Measurements from ENCODE around the gene MEGF11.

The MEGF11 gene

GRCh38 chr15:66001717-66002426 is 251.7 kb downstream of the MEGF11 start:
- H3K4me1 ChIP-seq (ENCODE audit: insufficient read depth, low read length, severe bottlenecking) = no peaks in the 10 kb centered on the region
- no peaks in the 10 kb centered on the region for H3F3A ChIP-seq (ENCODE audit: insufficient read depth, low read length)
- peaks cover 4% of the 10 kb centered on the region; the same call in 1 of the 2 replicates for H3K36me3 ChIP-seq (ENCODE audit: insufficient read depth, low read length)
- H3K9me3 ChIP-seq (ENCODE audit: low read length) = no peaks in the 10 kb centered on the region
- H3K27ac ChIP-seq (ENCODE audit: low read depth, low read length, poor library complexity, severe bottlenecking) = no peak overlapping the region
- H3K9me2 ChIP-seq (ENCODE audit: low read depth, low read length) = no peaks in the 10 kb centered on the region
- no peaks in the 10 kb centered on the region for H4K20me1 ChIP-seq (ENCODE audit: insufficient read depth, low read length)
- H3K79me2 ChIP-seq (ENCODE audit: insufficient read depth, low read length) = no peaks in the 10 kb centered on the region
- no peak overlapping the region for H3K9ac ChIP-seq (ENCODE audit: low read length)
- no peak overlapping the region for H2AFZ ChIP-seq (ENCODE audit: low read length)
- H3K4me3 ChIP-seq (ENCODE audit: low read depth, low read length, poor library complexity, severe bottlenecking) = no peak overlapping the region
- H3K4me2 ChIP-seq (ENCODE audit: low read length) = no peak overlapping the region
- H3K27me3 ChIP-seq (ENCODE audit: insufficient read depth, low read length) = no peaks in the 10 kb centered on the region
- no peak for TF ChIP-seq EZH2 (IDR thresholded peaks at IDR 0.05; ENCODE audit: borderline replicate concordance, low read length)
- TF ChIP-seq, protein P1, sequence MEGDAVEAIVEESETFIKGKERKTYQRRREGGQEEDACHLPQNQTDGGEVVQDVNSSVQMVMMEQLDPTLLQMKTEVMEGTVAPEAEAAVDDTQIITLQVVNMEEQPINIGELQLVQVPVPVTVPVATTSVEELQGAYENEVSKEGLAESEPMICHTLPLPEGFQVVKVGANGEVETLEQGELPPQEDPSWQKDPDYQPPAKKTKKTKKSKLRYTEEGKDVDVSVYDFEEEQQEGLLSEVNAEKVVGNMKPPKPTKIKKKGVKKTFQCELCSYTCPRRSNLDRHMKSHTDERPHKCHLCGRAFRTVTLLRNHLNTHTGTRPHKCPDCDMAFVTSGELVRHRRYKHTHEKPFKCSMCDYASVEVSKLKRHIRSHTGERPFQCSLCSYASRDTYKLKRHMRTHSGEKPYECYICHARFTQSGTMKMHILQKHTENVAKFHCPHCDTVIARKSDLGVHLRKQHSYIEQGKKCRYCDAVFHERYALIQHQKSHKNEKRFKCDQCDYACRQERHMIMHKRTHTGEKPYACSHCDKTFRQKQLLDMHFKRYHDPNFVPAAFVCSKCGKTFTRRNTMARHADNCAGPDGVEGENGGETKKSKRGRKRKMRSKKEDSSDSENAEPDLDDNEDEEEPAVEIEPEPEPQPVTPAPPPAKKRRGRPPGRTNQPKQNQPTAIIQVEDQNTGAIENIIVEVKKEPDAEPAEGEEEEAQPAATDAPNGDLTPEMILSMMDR (IDR thresholded peaks at IDR 0.05; ENCODE audit: low read length) = no peak

DNA sequence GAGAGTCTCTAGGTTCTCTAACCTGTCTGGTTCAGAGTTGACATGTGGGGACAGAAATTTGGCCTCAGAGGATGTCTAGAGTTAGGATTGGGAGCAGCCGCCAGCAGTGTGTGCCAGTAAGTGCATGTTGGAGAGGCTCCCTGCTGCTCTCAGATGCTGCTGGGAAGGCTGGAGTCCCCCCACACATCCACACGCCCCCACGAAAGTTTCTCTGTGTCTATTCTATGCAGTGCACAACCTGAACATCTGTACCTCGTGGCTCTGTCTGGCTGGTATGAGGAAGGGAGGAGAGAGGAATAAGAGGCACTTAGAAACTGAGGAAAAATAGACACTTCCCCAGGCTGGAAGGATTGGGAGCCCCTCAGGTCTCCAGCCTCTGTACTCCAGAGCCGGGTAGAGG is 252.5 kb downstream of the MEGF11 start:
- H3K27me3 ChIP-seq (ENCODE audit: insufficient read depth, low read length) = no peaks in the 10 kb centered on the region
- TF ChIP-seq, protein P1 (IDR thresholded peaks at IDR 0.05; ENCODE audit: low read length) = no peak
- no peak for TF ChIP-seq EZH2 (IDR thresholded peaks at IDR 0.05; ENCODE audit: borderline replicate concordance, low read length)
- H3K27ac ChIP-seq (ENCODE audit: low read depth, low read length, poor library complexity, severe bottlenecking) = no peak overlapping the region

DNA sequence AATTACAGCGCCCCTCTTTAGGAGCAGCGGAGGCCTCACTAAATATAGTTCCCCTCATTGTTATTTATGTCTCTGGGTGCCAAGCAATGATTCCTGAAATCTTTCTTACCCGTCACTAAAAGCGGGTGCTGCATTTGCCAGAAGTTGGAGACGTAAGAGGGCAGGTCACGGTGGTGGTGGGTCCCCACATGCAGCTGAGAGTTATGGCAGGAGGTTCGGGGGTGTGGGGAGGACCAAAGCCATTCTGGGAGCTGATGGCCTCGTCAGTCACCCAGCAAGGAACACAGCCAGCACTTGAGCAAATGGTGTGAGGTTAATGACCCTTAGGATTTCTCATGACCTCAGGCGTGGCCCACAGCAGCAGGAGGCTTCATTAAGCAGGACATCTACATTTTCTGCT is 255.1 kb downstream of the MEGF11 start:
- H3K79me2 ChIP-seq (ENCODE audit: insufficient read depth, low read length) = no peaks in the 10 kb centered on the region
- H3K9me3 ChIP-seq (ENCODE audit: low read length) = no peaks in the 10 kb centered on the region
- no peak overlapping the region for H2AFZ ChIP-seq (ENCODE audit: low read length)
- no peak overlapping the region for H3K27ac ChIP-seq (ENCODE audit: low read depth, low read length, poor library complexity, severe bottlenecking)
- no peaks in the 10 kb centered on the region for H3F3A ChIP-seq (ENCODE audit: insufficient read depth, low read length)
- H3K9ac ChIP-seq (ENCODE audit: low read length) = no peak overlapping the region
- H3K4me1 ChIP-seq (ENCODE audit: insufficient read depth, low read length, severe bottlenecking) = no peaks in the 10 kb centered on the region
- H3K4me3 ChIP-seq (ENCODE audit: low read depth, low read length, poor library complexity, severe bottlenecking) = no peak overlapping the region
- TF ChIP-seq, protein P1 (IDR thresholded peaks at IDR 0.05; ENCODE audit: low read length) = no peak
- TF ChIP-seq EZH2 (IDR thresholded peaks at IDR 0.05; ENCODE audit: borderline replicate concordance, low read length) = no peak
- no peaks in the 10 kb centered on the region for H3K9me2 ChIP-seq (ENCODE audit: low read depth, low read length)
- H4K20me1 ChIP-seq (ENCODE audit: insufficient read depth, low read length) = no peaks in the 10 kb centered on the region
- no peak overlapping the region for H3K4me2 ChIP-seq (ENCODE audit: low read length)
- H3K27me3 ChIP-seq (ENCODE audit: insufficient read depth, low read length) = no peaks in the 10 kb centered on the region
- peaks cover 4% of the 10 kb centered on the region; the same call in 1 of the 2 replicates for H3K36me3 ChIP-seq (ENCODE audit: insufficient read depth, low read length)

More for the DNA sequence above, 252.5 kb downstream of the MEGF11 start:
- H3K4me2 ChIP-seq (ENCODE audit: low read length) = no peak overlapping the region
- no peaks in the 10 kb centered on the region for H3K9me2 ChIP-seq (ENCODE audit: low read depth, low read length)
- H3K79me2 ChIP-seq (ENCODE audit: insufficient read depth, low read length) = no peaks in the 10 kb centered on the region
- H3F3A ChIP-seq (ENCODE audit: insufficient read depth, low read length) = no peaks in the 10 kb centered on the region
- H3K4me1 ChIP-seq (ENCODE audit: insufficient read depth, low read length, severe bottlenecking) = no peaks in the 10 kb centered on the region
- H3K9ac ChIP-seq (ENCODE audit: low read length) = no peak overlapping the region
- no peaks in the 10 kb centered on the region for H4K20me1 ChIP-seq (ENCODE audit: insufficient read depth, low read length)
- H3K9me3 ChIP-seq (ENCODE audit: low read length) = no peaks in the 10 kb centered on the region
- H3K4me3 ChIP-seq (ENCODE audit: low read depth, low read length, poor library complexity, severe bottlenecking) = no peak overlapping the region
- H3K36me3 ChIP-seq (ENCODE audit: insufficient read depth, low read length) = peaks cover 4% of the 10 kb centered on the region; the same call in 1 of the 2 replicates
- no peak overlapping the region for H2AFZ ChIP-seq (ENCODE audit: low read length)
